CD1c-positive myeloid dendritic cell (primary cell): ENCODE measurements around the gene USP37.

Experiments
- DNase-seq: peaks from one replicate; pipeline ENCODE4 v3.0.0-alpha.2; 2016; ENCODE audit errors: extremely low spot score

USP37 gene

DNA sequence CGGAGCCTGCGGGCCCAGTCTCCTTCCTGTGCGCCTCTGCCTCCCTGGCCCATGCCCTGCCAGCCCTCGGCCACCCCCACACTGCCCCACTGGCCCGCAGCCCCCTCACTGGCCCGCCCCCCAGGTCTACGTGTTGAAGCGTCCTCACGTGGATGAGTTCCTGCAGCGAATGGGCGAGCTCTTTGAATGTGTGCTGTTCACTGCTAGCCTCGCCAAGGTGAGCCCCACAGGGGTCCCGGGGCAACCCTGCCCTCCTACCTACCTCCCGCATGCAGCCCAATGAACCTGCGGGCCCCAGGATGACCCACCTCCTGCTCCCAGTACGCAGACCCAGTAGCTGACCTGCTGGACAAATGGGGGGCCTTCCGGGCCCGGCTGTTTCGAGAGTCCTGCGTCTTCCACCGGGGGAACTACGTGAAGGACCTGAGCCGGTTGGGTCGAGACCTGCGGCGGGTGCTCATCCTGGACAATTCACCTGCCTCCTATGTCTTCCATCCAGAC lies 165.2 kb downstream of the USP37 start:
- no peak for DNase-seq

DNA sequence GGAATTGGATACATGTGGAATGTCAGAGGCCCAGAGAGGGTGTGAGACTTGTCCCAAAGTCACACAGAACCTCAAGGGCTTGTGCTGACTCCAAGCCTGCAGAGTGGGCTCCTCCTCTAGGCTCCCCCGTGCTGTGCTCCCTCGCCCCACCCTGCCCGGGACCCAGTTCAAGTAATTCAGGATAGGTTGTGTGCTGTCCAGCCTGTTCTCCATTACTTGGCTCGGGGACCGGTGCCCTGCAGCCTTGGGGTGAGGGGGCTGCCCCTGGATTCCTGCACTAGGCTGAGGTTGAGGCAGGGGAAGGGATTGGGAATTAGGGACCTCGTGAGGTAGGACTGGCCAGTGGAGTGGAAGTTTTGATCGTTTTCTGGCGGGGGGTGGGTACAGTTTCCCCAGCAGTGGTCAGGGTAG lies 165.7 kb downstream of the USP37 start:
- DNase-seq: no peak

DNA sequence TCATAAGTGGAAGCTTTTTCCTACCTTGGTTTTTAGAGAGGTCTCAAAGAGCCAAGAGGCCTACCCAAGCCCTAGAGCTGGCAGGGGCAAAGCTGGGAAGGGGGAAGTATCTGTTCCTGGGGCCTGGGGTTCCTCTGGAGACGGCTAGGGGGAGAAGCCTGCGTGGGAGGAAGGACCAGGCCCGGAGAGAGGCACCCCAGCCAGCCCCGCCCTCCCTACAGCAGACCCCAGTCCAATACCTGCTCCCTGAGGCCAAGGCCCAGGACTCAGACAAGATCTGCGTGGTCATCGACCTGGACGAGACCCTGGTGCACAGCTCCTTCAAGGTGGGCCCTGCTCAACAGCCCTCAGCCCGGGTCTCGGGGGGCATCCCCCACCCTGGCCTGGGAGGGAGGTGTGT lies 166.3 kb downstream of the USP37 start:
- peak; percentile 46 for DNase-seq

- no peak for DNase-seq
These were observed 166.9 kb downstream of the USP37 start for GRCh38 chr2:218400930-218401881.
